ENCODE data around the gene ZNF608.

ZNF608 gene

GRCh38 chr5:124745928-124746915 lies at the start of gene ZNF608:
ZNF608 (minus strand) TSS chr5:124746639; CDS start chr5:124744989, 1,650 bp downstream.
- H3K4me3 ChIP-seq, result peak within 1 kb of the TSS; percentile 78

GRCh38 chr5:124795829-124796228 lies 49.4 kb upstream of the ZNF608 start:
- Histone ChIP-seq H3K9me3 (ENCODE audit: low read depth, low read length) (no peaks in the 10 kb centered on the region), H3K4me3 (no peak overlapping the region), H3K36me3 (ENCODE audit: insufficient read depth, low read length) (no peaks in the 10 kb centered on the region), H3K27ac (no peak overlapping the region), H3K9ac (ENCODE audit: insufficient read length) (no peak overlapping the region)
- TF ChIP-seq POLR2AphosphoS5 (IDR thresholded peaks at IDR 0.05; ENCODE audit: borderline replicate concordance, low read depth, low read length), result no peak
- TF ChIP-seq EZH2 (IDR thresholded peaks at IDR 0.05), result no peak
- TF ChIP-seq FOXP2 (optimal IDR thresholded peaks at IDR 0.05; ENCODE audit: control extremely low read depth, extremely low read length, insufficient read depth), result no peak
- DNase-seq (ENCODE audit: low read depth, low spot score), result no peak

More at GRCh38 chr5:124745928-124746915, at the start of gene ZNF608:
- TF ChIP-seq POLR2AphosphoS5 (IDR thresholded peaks at IDR 0.05; ENCODE audit: borderline replicate concordance, low read depth, low read length) (0 out of 2 replicates have a peak, but pooled peaks have one; percentile 7), FOXP2 (optimal IDR thresholded peaks at IDR 0.05; ENCODE audit: control extremely low read depth, extremely low read length, insufficient read depth) (no peak), EZH2 (IDR thresholded peaks at IDR 0.05) (no peak)
- no peaks in the 10 kb centered on the region for H3K9me3 ChIP-seq (ENCODE audit: low read depth, low read length)
- H3K36me3 ChIP-seq (ENCODE audit: insufficient read depth, low read length), result no peaks in the 10 kb centered on the region
- no peak for DNase-seq (ENCODE audit: low read depth, low spot score)
- H3K9ac ChIP-seq (ENCODE audit: insufficient read length), result peak within 1 kb of the TSS; percentile 84
- H3K27ac ChIP-seq, result peak within 1 kb of the TSS; percentile 93

- DNase-seq (ENCODE audit: low read depth, low spot score), result no peak
- TF ChIP-seq EZH2 (IDR thresholded peaks at IDR 0.05) (no peak), FOXP2 (optimal IDR thresholded peaks at IDR 0.05; ENCODE audit: control extremely low read depth, extremely low read length, insufficient read depth) (no peak), POLR2AphosphoS5 (IDR thresholded peaks at IDR 0.05; ENCODE audit: borderline replicate concordance, low read depth, low read length) (no peak)
- Histone ChIP-seq H3K9me3 (ENCODE audit: low read depth, low read length) (no peaks in the 10 kb centered on the region), H3K4me3 (peak overlapping the region; percentile 11), H3K9ac (ENCODE audit: insufficient read length) (no peak overlapping the region), H3K27ac (no peak overlapping the region), H3K36me3 (ENCODE audit: insufficient read depth, low read length) (no peaks in the 10 kb centered on the region)
Observed at GRCh38 chr5:124790895-124791732, 44.7 kb upstream of the ZNF608 start.

- Histone ChIP-seq H3K4me3 (no peak overlapping the region; the same call in 1 of the 2 replicates), H3K9ac (ENCODE audit: insufficient read length) (no peak overlapping the region), H3K36me3 (ENCODE audit: insufficient read depth, low read length) (no peaks in the 10 kb centered on the region), H3K27ac (no peak overlapping the region), H3K9me3 (ENCODE audit: low read depth, low read length) (no peaks in the 10 kb centered on the region)
- DNase-seq (ENCODE audit: low read depth, low spot score), result no peak
- TF ChIP-seq EZH2 (IDR thresholded peaks at IDR 0.05) (no peak), POLR2AphosphoS5 (IDR thresholded peaks at IDR 0.05; ENCODE audit: borderline replicate concordance, low read depth, low read length) (no peak), FOXP2 (optimal IDR thresholded peaks at IDR 0.05; ENCODE audit: control extremely low read depth, extremely low read length, insufficient read depth) (no peak)
Observed at GRCh38 chr5:124790301-124790894, 44.0 kb upstream of the ZNF608 start.

GRCh38 chr5:124789104-124789605 lies 42.7 kb upstream of the ZNF608 start:
- no peak overlapping the region for H3K27ac ChIP-seq
- no peaks in the 10 kb centered on the region for H3K9me3 ChIP-seq (ENCODE audit: low read depth, low read length)
- DNase-seq (ENCODE audit: low read depth, low spot score), result no peak
- no peak overlapping the region for H3K4me3 ChIP-seq
- no peak overlapping the region for H3K9ac ChIP-seq (ENCODE audit: insufficient read length)
- no peaks in the 10 kb centered on the region for H3K36me3 ChIP-seq (ENCODE audit: insufficient read depth, low read length)
- TF ChIP-seq EZH2 (IDR thresholded peaks at IDR 0.05) (no peak), FOXP2 (optimal IDR thresholded peaks at IDR 0.05; ENCODE audit: control extremely low read depth, extremely low read length, insufficient read depth) (no peak), POLR2AphosphoS5 (IDR thresholded peaks at IDR 0.05; ENCODE audit: borderline replicate concordance, low read depth, low read length) (no peak)

- no peak for TF ChIP-seq EZH2 (IDR thresholded peaks at IDR 0.05)
- TF ChIP-seq POLR2AphosphoS5 (IDR thresholded peaks at IDR 0.05; ENCODE audit: borderline replicate concordance, low read depth, low read length), result no peak
- TF ChIP-seq FOXP2 (optimal IDR thresholded peaks at IDR 0.05; ENCODE audit: control extremely low read depth, extremely low read length, insufficient read depth), result no peak
- no peak overlapping the region for H3K4me3 ChIP-seq
- no peaks in the 10 kb centered on the region for H3K36me3 ChIP-seq (ENCODE audit: insufficient read depth, low read length)
- no peak overlapping the region for H3K27ac ChIP-seq
- no peak for DNase-seq (ENCODE audit: low read depth, low spot score)
- no peaks in the 10 kb centered on the region for H3K9me3 ChIP-seq (ENCODE audit: low read depth, low read length)
- H3K9ac ChIP-seq (ENCODE audit: insufficient read length), result no peak overlapping the region
Observed at GRCh38 chr5:124783794-124784193, 37.4 kb upstream of the ZNF608 start.

GRCh38 chr5:124783285-124783684 lies 36.8 kb upstream of the ZNF608 start:
- Histone ChIP-seq H3K9me3 (ENCODE audit: low read depth, low read length) (no peaks in the 10 kb centered on the region), H3K27ac (no peak overlapping the region), H3K9ac (ENCODE audit: insufficient read length) (no peak overlapping the region), H3K4me3 (no peak overlapping the region), H3K36me3 (ENCODE audit: insufficient read depth, low read length) (no peaks in the 10 kb centered on the region)
- DNase-seq (ENCODE audit: low read depth, low spot score), result no peak
- TF ChIP-seq FOXP2 (optimal IDR thresholded peaks at IDR 0.05; ENCODE audit: control extremely low read depth, extremely low read length, insufficient read depth), result no peak
- TF ChIP-seq EZH2 (IDR thresholded peaks at IDR 0.05), result no peak
- TF ChIP-seq POLR2AphosphoS5 (IDR thresholded peaks at IDR 0.05; ENCODE audit: borderline replicate concordance, low read depth, low read length), result no peak
